ENCODE measurements around the gene CTNNBL1. TPM values are rescaled to one million over a fixed set of nuclear protein-coding genes. Genes with fewer than 3 reads are reported as not detected.

The CTNNBL1 gene
- total and polyA plus RNA-seq, 5 donors from 2014 or later: 56.0 to 117 (median 83.2) TPM

GRCh38 chr20:37736132-37736531 is 42.3 kb downstream of the CTNNBL1 start:
- Mint-ChIP-seq H3K9me3 (no peaks in the 10 kb centered on the region), H3K27me3 (no peaks in the 10 kb centered on the region), H3K4me3 (no peak overlapping the region), H3K36me3 (peaks cover 68% of the 10 kb centered on the region), H3K27ac (no peak overlapping the region), H3K4me1 (peaks cover 4 to 8% (median 4%) of the 10 kb centered on the region in 4 donors)
- Histone ChIP-seq H3K9me3 (ENCODE audit: control insufficient read depth in 2 of 2, low read length in 2 of 2) (no peaks in the 10 kb centered on the region), H3K4me3 (ENCODE audit: low read depth, low read length) (no peak overlapping the region), H3K36me3 (ENCODE audit: control insufficient read depth, insufficient read depth, low read length) (peaks cover 67% of the 10 kb centered on the region), H3K4me1 (ENCODE audit: control insufficient read depth, insufficient read depth, low read length, poor library complexity, severe bottlenecking) (no peaks in the 10 kb centered on the region), H3K27ac (ENCODE audit: insufficient read depth, low read length, poor library complexity, severe bottlenecking) (no peak overlapping the region), H3K27me3 (ENCODE audit: control insufficient read depth, insufficient read depth, low read length) (no peaks in the 10 kb centered on the region)
- ATAC-seq (ENCODE audit: low read depth in 2 of 2): no peak
- DNase-seq: no peak

GRCh38 chr20:37737826-37738420 is 44.1 kb downstream of the CTNNBL1 start:
- H3K4me3 ChIP-seq (ENCODE audit: low read depth, low read length): no peak overlapping the region
- no peak overlapping the region for H3K4me3 Mint-ChIP-seq
- H3K4me1 ChIP-seq (ENCODE audit: control insufficient read depth, insufficient read depth, low read length, poor library complexity, severe bottlenecking): no peaks in the 10 kb centered on the region
- H3K27ac Mint-ChIP-seq: no peak overlapping the region
- no peaks in the 10 kb centered on the region for H3K9me3 ChIP-seq (ENCODE audit: control insufficient read depth in 2 of 2, low read length in 2 of 2)
- H3K4me1 Mint-ChIP-seq: peaks cover 0 to 9% (median 4%) of the 10 kb centered on the region in 4 donors
- peaks cover 56% of the 10 kb centered on the region for H3K36me3 Mint-ChIP-seq
- no peaks in the 10 kb centered on the region for H3K27me3 ChIP-seq (ENCODE audit: control insufficient read depth, insufficient read depth, low read length)
- H3K36me3 ChIP-seq (ENCODE audit: control insufficient read depth, insufficient read depth, low read length): peaks cover 57% of the 10 kb centered on the region
- DNase-seq (no peak), ATAC-seq (ENCODE audit: low read depth in 2 of 2) (no peak)
- no peaks in the 10 kb centered on the region for H3K27me3 Mint-ChIP-seq
- H3K27ac ChIP-seq (ENCODE audit: insufficient read depth, low read length, poor library complexity, severe bottlenecking): no peak overlapping the region
- no peaks in the 10 kb centered on the region for H3K9me3 Mint-ChIP-seq

GRCh38 chr20:37741055-37741454 is 47.2 kb downstream of the CTNNBL1 start:
- Histone ChIP-seq H3K4me1 (ENCODE audit: control insufficient read depth, insufficient read depth, low read length, poor library complexity, severe bottlenecking) (no peaks in the 10 kb centered on the region), H3K27me3 (ENCODE audit: control insufficient read depth, insufficient read depth, low read length) (no peaks in the 10 kb centered on the region), H3K36me3 (ENCODE audit: control insufficient read depth, insufficient read depth, low read length) (peaks cover 40% of the 10 kb centered on the region), H3K9me3 (ENCODE audit: control insufficient read depth in 2 of 2, low read length in 2 of 2) (no peaks in the 10 kb centered on the region), H3K4me3 (ENCODE audit: low read depth, low read length) (no peak overlapping the region), H3K27ac (ENCODE audit: insufficient read depth, low read length, poor library complexity, severe bottlenecking) (no peak overlapping the region)
- H3K36me3 Mint-ChIP-seq: peaks cover 28% of the 10 kb centered on the region
- H3K27me3 Mint-ChIP-seq: no peaks in the 10 kb centered on the region
- DNase-seq (no peak), ATAC-seq (ENCODE audit: low read depth in 2 of 2) (no peak)
- no peak overlapping the region for H3K27ac Mint-ChIP-seq
- peaks cover 18 to 25% (median 19%) of the 10 kb centered on the region in 4 donors for H3K4me1 Mint-ChIP-seq
- no peak overlapping the region for H3K4me3 Mint-ChIP-seq
- H3K9me3 Mint-ChIP-seq: no peaks in the 10 kb centered on the region

- H3K36me3 ChIP-seq (ENCODE audit: control insufficient read depth, insufficient read depth, low read length): peaks cover 39% of the 10 kb centered on the region
- ATAC-seq (ENCODE audit: low read depth in 2 of 2) (no peak), DNase-seq (no peak)
- no peak overlapping the region for H3K27ac ChIP-seq (ENCODE audit: insufficient read depth, low read length, poor library complexity, severe bottlenecking)
- Mint-ChIP-seq H3K4me3 (no peak overlapping the region), H3K36me3 (peaks cover 31% of the 10 kb centered on the region), H3K27ac (no peak overlapping the region), H3K27me3 (no peaks in the 10 kb centered on the region), H3K9me3 (no peaks in the 10 kb centered on the region), H3K4me1 (peaks cover 19 to 30% (median 20%) of the 10 kb centered on the region in 4 donors)
- H3K4me1 ChIP-seq (ENCODE audit: control insufficient read depth, insufficient read depth, low read length, poor library complexity, severe bottlenecking): no peaks in the 10 kb centered on the region
- H3K9me3 ChIP-seq (ENCODE audit: control insufficient read depth in 2 of 2, low read length in 2 of 2): no peaks in the 10 kb centered on the region
- H3K4me3 ChIP-seq (ENCODE audit: low read depth, low read length): no peak overlapping the region
- H3K27me3 ChIP-seq (ENCODE audit: control insufficient read depth, insufficient read depth, low read length): no peaks in the 10 kb centered on the region
Measured at GRCh38 chr20:37741570-37741969, 47.7 kb downstream of the CTNNBL1 start.

GRCh38 chr20:37742131-37742530 is 48.3 kb downstream of the CTNNBL1 start:
- no peak for ATAC-seq (ENCODE audit: low read depth in 2 of 2)
- Histone ChIP-seq H3K36me3 (ENCODE audit: control insufficient read depth, insufficient read depth, low read length) (peaks cover 37% of the 10 kb centered on the region), H3K27me3 (ENCODE audit: control insufficient read depth, insufficient read depth, low read length) (no peaks in the 10 kb centered on the region), H3K27ac (ENCODE audit: insufficient read depth, low read length, poor library complexity, severe bottlenecking) (no peak overlapping the region), H3K4me1 (ENCODE audit: control insufficient read depth, insufficient read depth, low read length, poor library complexity, severe bottlenecking) (no peaks in the 10 kb centered on the region), H3K4me3 (ENCODE audit: low read depth, low read length) (no peak overlapping the region), H3K9me3 (ENCODE audit: control insufficient read depth in 2 of 2, low read length in 2 of 2) (no peaks in the 10 kb centered on the region)
- Mint-ChIP-seq H3K27ac (no peak overlapping the region), H3K9me3 (no peaks in the 10 kb centered on the region), H3K4me3 (no peak overlapping the region), H3K27me3 (no peaks in the 10 kb centered on the region), H3K4me1 (peaks cover 19 to 30% (median 21%) of the 10 kb centered on the region in 4 donors), H3K36me3 (peaks cover 33% of the 10 kb centered on the region)
- no peak for DNase-seq

GRCh38 chr20:37744347-37744746 is 50.5 kb downstream of the CTNNBL1 start:
- peaks cover 29% of the 10 kb centered on the region for H3K36me3 Mint-ChIP-seq
- no peaks in the 10 kb centered on the region for H3K9me3 Mint-ChIP-seq
- H3K27me3 Mint-ChIP-seq: no peaks in the 10 kb centered on the region
- peaks cover 20 to 35% (median 24%) of the 10 kb centered on the region in 4 donors for H3K4me1 Mint-ChIP-seq
- DNase-seq: no peak
- H3K27ac Mint-ChIP-seq: peak overlapping the region in 1 of 3 donors; percentile 26
- H3K4me3 Mint-ChIP-seq: no peak overlapping the region
- Histone ChIP-seq H3K4me3 (ENCODE audit: low read depth, low read length) (no peak overlapping the region), H3K4me1 (ENCODE audit: control insufficient read depth, insufficient read depth, low read length, poor library complexity, severe bottlenecking) (no peaks in the 10 kb centered on the region), H3K9me3 (ENCODE audit: control insufficient read depth in 2 of 2, low read length in 2 of 2) (no peaks in the 10 kb centered on the region), H3K36me3 (ENCODE audit: control insufficient read depth, insufficient read depth, low read length) (peaks cover 28% of the 10 kb centered on the region), H3K27ac (ENCODE audit: insufficient read depth, low read length, poor library complexity, severe bottlenecking) (peak overlapping the region; percentile 44), H3K27me3 (ENCODE audit: control insufficient read depth, insufficient read depth, low read length) (no peaks in the 10 kb centered on the region)
- ATAC-seq (ENCODE audit: low read depth in 2 of 2): no peak

GRCh38 chr20:37745553-37745952 is 51.7 kb downstream of the CTNNBL1 start:
- ATAC-seq (ENCODE audit: low read depth in 2 of 2): peak in 1 of 2 donors; percentile 94
- Mint-ChIP-seq H3K36me3 (peaks cover 23% of the 10 kb centered on the region), H3K27ac (peak overlapping the region in 1 of 3 donors; percentile 55), H3K4me3 (peak overlapping the region in 2 of 4 donors; percentile 5 to 7), H3K27me3 (no peaks in the 10 kb centered on the region), H3K9me3 (no peaks in the 10 kb centered on the region), H3K4me1 (peaks cover 21 to 43% (median 28%) of the 10 kb centered on the region in 4 donors)
- no peak overlapping the region for H3K4me3 ChIP-seq (ENCODE audit: low read depth, low read length)
- H3K36me3 ChIP-seq (ENCODE audit: control insufficient read depth, insufficient read depth, low read length): peaks cover 26% of the 10 kb centered on the region
- H3K27ac ChIP-seq (ENCODE audit: insufficient read depth, low read length, poor library complexity, severe bottlenecking): peak overlapping the region; percentile 44
- DNase-seq: peak in 1 of 3 donors; percentile 19
- peaks cover 4% of the 10 kb centered on the region for H3K4me1 ChIP-seq (ENCODE audit: control insufficient read depth, insufficient read depth, low read length, poor library complexity, severe bottlenecking)
- H3K9me3 ChIP-seq (ENCODE audit: control insufficient read depth in 2 of 2, low read length in 2 of 2): no peaks in the 10 kb centered on the region
- H3K27me3 ChIP-seq (ENCODE audit: control insufficient read depth, insufficient read depth, low read length): no peaks in the 10 kb centered on the region

GRCh38 chr20:37748015-37748414 is 54.2 kb downstream of the CTNNBL1 start:
- H3K9me3 ChIP-seq (ENCODE audit: control insufficient read depth in 2 of 2, low read length in 2 of 2): no peaks in the 10 kb centered on the region
- no peak for DNase-seq
- no peak overlapping the region for H3K4me3 Mint-ChIP-seq
- peaks cover 20 to 38% (median 28%) of the 10 kb centered on the region in 4 donors for H3K4me1 Mint-ChIP-seq
- H3K4me3 ChIP-seq (ENCODE audit: low read depth, low read length): no peak overlapping the region
- H3K27ac Mint-ChIP-seq: peak overlapping the region in 1 of 3 donors; percentile 28
- H3K36me3 Mint-ChIP-seq: peaks cover 31% of the 10 kb centered on the region
- no peak overlapping the region for H3K27ac ChIP-seq (ENCODE audit: insufficient read depth, low read length, poor library complexity, severe bottlenecking)
- H3K4me1 ChIP-seq (ENCODE audit: control insufficient read depth, insufficient read depth, low read length, poor library complexity, severe bottlenecking): peaks cover 4% of the 10 kb centered on the region
- no peak for ATAC-seq (ENCODE audit: low read depth in 2 of 2)
- H3K9me3 Mint-ChIP-seq: no peaks in the 10 kb centered on the region
- H3K36me3 ChIP-seq (ENCODE audit: control insufficient read depth, insufficient read depth, low read length): peaks cover 33% of the 10 kb centered on the region
- no peaks in the 10 kb centered on the region for H3K27me3 ChIP-seq (ENCODE audit: control insufficient read depth, insufficient read depth, low read length)
- H3K27me3 Mint-ChIP-seq: no peaks in the 10 kb centered on the region

Measured in CD4-positive, CD25-positive, alpha-beta regulatory T cell (primary cell).